Kidney (tissue), 14 donors: ENCODE measurements around the gene HCN4. TPM values are rescaled to one million over a fixed set of nuclear protein-coding genes. Genes with fewer than 3 reads are reported as not detected.

ENCODE experiments used
- DNase-seq, 5 donors: peaks; one replicate each; pipeline ENCODE4 v3.0.0-alpha.2; 2013 to 2020
- FAIRE-seq: peaks from 2 replicates; lab custom pipeline; 2012; peaks lifted over from hg19 to GRCh38; lab: Jason Lieb, UNC
- H3K27ac ChIP-seq, 2 donors: one replicate each; pipeline ENCODE4 v1.7.0; 2013; ENCODE audit warnings: low read depth in 2 of 2, low read length in 2 of 2, inconsistent platforms in 1 of 2
- H3K27me3 ChIP-seq: one replicate; pipeline ENCODE4 v1.7.1; 2013; ENCODE audit warnings: low read length, inconsistent platforms; ENCODE audit not compliant: control insufficient read depth, insufficient read depth
- H3K36me3 ChIP-seq, 3 donors: one replicate each; pipeline versions ENCODE4 v1.7.0 to v1.7.1; 2013; ENCODE audit warnings: low read length in 3 of 3, control low read depth in 1 of 3, inconsistent platforms in 1 of 3; ENCODE audit not compliant: insufficient read depth in 3 of 3, control insufficient read depth in 2 of 3
- H3K4me1 ChIP-seq, 3 donors: one replicate each; pipeline versions ENCODE4 v1.7.0 to v1.7.1; 2013; ENCODE audit warnings: low read length in 3 of 3, inconsistent platforms in 1 of 3, low read depth in 1 of 3; ENCODE audit not compliant: control insufficient read depth in 2 of 3, insufficient read depth in 2 of 3
- H3K4me3 ChIP-seq, 3 donors: one replicate each; pipeline versions ENCODE4 v1.7.0 to v1.8.1; 2013; ENCODE audit warnings: low read length in 3 of 3, control low read depth in 1 of 3, inconsistent platforms in 1 of 3
- H3K9ac ChIP-seq, 3 donors: one replicate each; pipeline versions ENCODE4 v1.7.0 to v1.7.1; 2013; ENCODE audit warnings: low read length in 3 of 3, control low read depth in 1 of 3, inconsistent platforms in 1 of 3
- H3K9me3 ChIP-seq, 3 donors: one replicate each; pipeline versions ENCODE4 v1.7.0 to v1.7.1; 2013; ENCODE audit warnings: low read length in 3 of 3, control low read depth in 1 of 3, inconsistent platforms in 1 of 3; ENCODE audit not compliant: control insufficient read depth in 2 of 3, insufficient read depth in 1 of 3
- CTCF ChIP-seq: IDR thresholded peaks from 3 replicates; pipeline ENCODE4 v1.5.1; 2012; ENCODE audit warnings: mild to moderate bottlenecking, moderate library complexity, borderline replicate concordance; ENCODE audit not compliant: insufficient read depth; ENCODE audit errors: extremely low read depth
- intact Hi-C: fragments of 100-400 bp; cut with DNase I; formaldehyde crosslinking; loops from one replicate; pipeline ENCODE4 v1.11.1; 2022
- polyA plus RNA-seq: library from polyadenylated mRNA; stranded (reverse); fragments of 350-450 nt; fragmentation: Illumina TruSeq; extraction: RNeasy Lipid Tissue Mini Kit (QIAGEN cat#74804); gene quantifications from one replicate; pipeline ENCODE4 v1.2.3, GENCODE V29; 2014; ENCODE audit warnings: low read depth, low replicate concordance; ENCODE audit not compliant: insufficient read depth
- total RNA-seq: library from RNA; stranded (reverse); fragmentation: NEBNext Ultra II Directional; extraction: Animal tissue kit (Norgen Biotek cat#: 25700); gene quantifications from one replicate; pipeline ENCODE4 v1.2.1, GENCODE V29; 2021
- donor health status: control.
- donor health status: control.
- donor health status: control.
- donor health status: control.
- donor health status: control.
- donor health status: DM: yes; HTN: yes; CAD: no.
- donor health status: Normal renal cell carcinoma (clear cell type).

Gene HCN4
- total and polyA plus RNA-seq, 2 donors from 2014 or later, result 0.15 to 0.50 TPM

GRCh38 chr15:73380661-73381060 lies 11.9 kb upstream of the HCN4 start:
- intact Hi-C loops, result no loop called here
- H3K9me3 ChIP-seq, result peaks cover 0 to 14% (median 2%) of the 10 kb centered on the region in 3 donors
- no peaks in the 10 kb centered on the region for H3K27me3 ChIP-seq
- no peak overlapping the region for H3K9ac ChIP-seq
- no peak for TF ChIP-seq CTCF
- no peak overlapping the region for H3K27ac ChIP-seq
- FAIRE-seq (no peak), DNase-seq (no peak)
- H3K4me3 ChIP-seq, result no peak overlapping the region
- no peaks in the 10 kb centered on the region for H3K36me3 ChIP-seq
- H3K4me1 ChIP-seq, result no peaks in the 10 kb centered on the region

- FAIRE-seq, result no peak
- TF ChIP-seq CTCF, result no peak
- no peaks in the 10 kb centered on the region for H3K4me1 ChIP-seq
- H3K27ac ChIP-seq, result no peak overlapping the region
- no peak overlapping the region for H3K9ac ChIP-seq
- no peaks in the 10 kb centered on the region for H3K27me3 ChIP-seq
- H3K9me3 ChIP-seq, result peaks cover 0 to 9% (median 2%) of the 10 kb centered on the region in 3 donors
- H3K4me3 ChIP-seq, result no peak overlapping the region
- intact Hi-C loops, result no loop called here
- H3K36me3 ChIP-seq, result no peaks in the 10 kb centered on the region
- no peak for DNase-seq
Observed at GRCh38 chr15:73378089-73378488, 9.3 kb upstream of the HCN4 start.

- DNase-seq (peak in 2 of 5 donors; percentile 52 to 55), FAIRE-seq (no peak)
- intact Hi-C loops, result no loop called here
- Histone ChIP-seq H3K27ac (no peak overlapping the region), H3K36me3 (no peaks in the 10 kb centered on the region), H3K27me3 (no peaks in the 10 kb centered on the region), H3K9ac (no peak overlapping the region), H3K4me1 (no peaks in the 10 kb centered on the region), H3K9me3 (peaks cover 0 to 4% (median under 1%) of the 10 kb centered on the region in 3 donors), H3K4me3 (no peak overlapping the region)
- no peak for TF ChIP-seq CTCF
Observed at GRCh38 chr15:73375755-73376305, 7.1 kb upstream of the HCN4 start.

GRCh38 chr15:73375012-73375411 lies 6.3 kb upstream of the HCN4 start:
- no peak for FAIRE-seq
- peaks cover 7% of the 10 kb centered on the region for H3K27me3 ChIP-seq
- intact Hi-C loops, result no loop called here

More at GRCh38 chr15:73375012-73375411, 6.3 kb upstream of the HCN4 start:
- no peak overlapping the region for H3K27ac ChIP-seq
- H3K4me1 ChIP-seq, result no peaks in the 10 kb centered on the region
- no peak for DNase-seq
- no peak for TF ChIP-seq CTCF
- H3K9me3 ChIP-seq, result no peaks in the 10 kb centered on the region
- no peak overlapping the region for H3K4me3 ChIP-seq
- H3K36me3 ChIP-seq, result no peaks in the 10 kb centered on the region
- H3K9ac ChIP-seq, result no peak overlapping the region
